DOHH2 (cell line): ENCODE results near the gene LRPPRC.
"Not testable (repeated sequence)": the region's sequence is repeated elsewhere in the genome, so short reads cannot be mapped to it uniquely, and the experiment has no call there.

Experiments used
- H3F3A ChIP-seq: fragments of 200-600 bp; sonication (generic), shearing (Covaris generic); 2 replicates; pipeline ENCODE4 v1.6.0; 2016; ENCODE audit warnings: antibody characterized with exemption, mild to moderate bottlenecking; ENCODE audit not compliant: control insufficient read depth, insufficient read depth
- H3K27ac ChIP-seq: fragments of 200-600 bp; sonication (generic); 2 replicates; pipeline ENCODE4 v1.5.1; 2014; ENCODE audit warnings: low read depth, mild to moderate bottlenecking, low read length, moderate library complexity
- H3K27me3 ChIP-seq: fragments of 200-600 bp; sonication (generic); 2 replicates; pipeline ENCODE4 v1.6.1; 2014; ENCODE audit warnings: mild to moderate bottlenecking, low read length, mixed read lengths; ENCODE audit not compliant: control insufficient read depth
- H3K36me3 ChIP-seq: fragments of 200-600 bp; sonication (generic); 2 replicates; pipeline ENCODE4 v1.6.1; 2014; ENCODE audit warnings: mild to moderate bottlenecking, low read length, moderate library complexity, mixed read lengths; ENCODE audit not compliant: control insufficient read depth
- H3K4me1 ChIP-seq: fragments of 200-600 bp; sonication (generic); 2 replicates; pipeline ENCODE4 v1.6.1; 2014; ENCODE audit warnings: mild to moderate bottlenecking, low read length, mixed read lengths; ENCODE audit not compliant: control insufficient read depth
- H3K4me2 ChIP-seq: fragments of 200-600 bp; sonication (generic); 2 replicates; pipeline ENCODE4 v1.6.0; 2014; ENCODE audit warnings: mild to moderate bottlenecking, low read length, moderate library complexity
- H3K4me3 ChIP-seq: fragments of 200-600 bp; sonication (generic); 2 replicates; pipeline ENCODE4 v1.5.1; 2014; ENCODE audit warnings: mild to moderate bottlenecking, low read length, mixed read lengths
- H3K79me2 ChIP-seq: fragments of 200-600 bp; sonication (generic); 2 replicates; pipeline ENCODE4 v1.6.1; 2014; ENCODE audit warnings: mild to moderate bottlenecking, low read length, mixed read lengths; ENCODE audit not compliant: control insufficient read depth
- H3K9me2 ChIP-seq: fragments of 200-600 bp; sonication (generic); replicated peaks from 2 replicates; pipeline ENCODE4 v1.6.1; 2014; ENCODE audit warnings: mild to moderate bottlenecking, low read length, mixed read lengths; ENCODE audit not compliant: control insufficient read depth
- H3K9me3 ChIP-seq: fragments of 200-600 bp; sonication (generic); 2 replicates; pipeline ENCODE4 v1.6.1; 2014; ENCODE audit warnings: antibody characterized with exemption, low read length, mixed read lengths; ENCODE audit not compliant: control insufficient read depth, insufficient read depth
- H4K20me1 ChIP-seq: fragments of 200-600 bp; sonication (generic); 2 replicates; pipeline ENCODE4 v1.6.0; 2014; ENCODE audit warnings: low read depth, mild to moderate bottlenecking, antibody characterized with exemption, low read length, moderate library complexity; ENCODE audit not compliant: control insufficient read depth, insufficient read depth
- CTCF ChIP-seq: fragments of 200-600 bp; sonication (generic); IDR thresholded peaks from one replicate; pipeline ENCODE4 v1.5.1; 2014; ENCODE audit warnings: antibody characterized with exemption, mild to moderate bottlenecking, low read depth, low read length; ENCODE audit not compliant: poor library complexity, severe bottlenecking
- EZH2phosphoT487 ChIP-seq: fragments of 200-600 bp; sonication (generic); IDR thresholded peaks from 2 replicates; pipeline ENCODE4 v1.6.1; 2017; ENCODE audit warnings: borderline replicate concordance, mild to moderate bottlenecking, antibody characterized with exemption, low read length, moderate library complexity, mixed read lengths

The LRPPRC gene

GRCh38 chr2:43927442-43927841 lies 68.3 kb downstream of the LRPPRC start:
- Histone ChIP-seq H3K36me3 (peaks cover 93% of the 10 kb centered on the region), H3K4me2 (no peak overlapping the region), H3K4me1 (no peaks in the 10 kb centered on the region), H3K27me3 (no peaks in the 10 kb centered on the region), H3K9me3 (no peaks in the 10 kb centered on the region), H3K9me2 (no peaks in the 10 kb centered on the region), H4K20me1 (peaks cover 4% of the 10 kb centered on the region; the same call in 1 of the 2 replicates), H3F3A (peaks cover 4% of the 10 kb centered on the region; the same call in 1 of the 2 replicates), H3K79me2 (peaks cover 2% of the 10 kb centered on the region; the same call in 1 of the 2 replicates), H3K4me3 (no peak overlapping the region), H3K27ac (no peak overlapping the region)
- no peak for TF ChIP-seq CTCF
- TF ChIP-seq EZH2phosphoT487, result no peak

- Histone ChIP-seq H3K9me3 (no peaks in the 10 kb centered on the region), H3K36me3 (peaks cover 93% of the 10 kb centered on the region), H3K4me2 (no peak overlapping the region), H3K79me2 (no peaks in the 10 kb centered on the region), H3K4me1 (no peaks in the 10 kb centered on the region), H3K9me2 (no peaks in the 10 kb centered on the region), H3K4me3 (no peak overlapping the region), H4K20me1 (peaks cover 4% of the 10 kb centered on the region; the same call in 1 of the 2 replicates), H3K27me3 (no peaks in the 10 kb centered on the region), H3K27ac (no peak overlapping the region), H3F3A (peaks cover 8% of the 10 kb centered on the region; the same call in 1 of the 2 replicates)
- TF ChIP-seq EZH2phosphoT487 (no peak), CTCF (no peak)
Measured at GRCh38 chr2:43925431-43925830, 70.4 kb downstream of the LRPPRC start.

GRCh38 chr2:43924463-43924862 lies 71.3 kb downstream of the LRPPRC start:
- TF ChIP-seq CTCF (no peak), EZH2phosphoT487 (no peak)
- Histone ChIP-seq H3K36me3 (peaks cover 89% of the 10 kb centered on the region), H3K4me2 (no peak overlapping the region), H3K9me3 (no peaks in the 10 kb centered on the region), H3K9me2 (no peaks in the 10 kb centered on the region), H3K79me2 (no peaks in the 10 kb centered on the region), H3K4me3 (no peak overlapping the region), H3K27me3 (no peaks in the 10 kb centered on the region), H3K4me1 (no peaks in the 10 kb centered on the region), H3F3A (0 out of 2 replicates have a peak, but pooled peaks cover 8% of the 10 kb centered on the region), H3K27ac (no peak overlapping the region), H4K20me1 (no peaks in the 10 kb centered on the region)

GRCh38 chr2:43911136-43911790 lies 84.5 kb downstream of the LRPPRC start:
- H3K4me3 ChIP-seq, H3K27me3 ChIP-seq, H3F3A ChIP-seq, H3K27ac ChIP-seq, H3K9me2 ChIP-seq, H4K20me1 ChIP-seq, H3K79me2 ChIP-seq, H3K4me2 ChIP-seq, H3K4me1 ChIP-seq, H3K9me3 ChIP-seq: not testable (repeated sequence)
- peaks cover 80% of the 10 kb centered on the region for H3K36me3 ChIP-seq
